Panc1 (cell line): ENCODE measurements around the gene NACA2. TPM values are rescaled to one million over a fixed set of nuclear protein-coding genes. Genes with fewer than 3 reads are reported as not detected.

Experiments used
- ATAC-seq: fragments of 200-7000 bp; cut with Tn5 transposase; 2 replicates; pipeline ENCODE4 v1.9.1; 2020; ENCODE audit warnings: mild to moderate bottlenecking, moderate library complexity
- BruUV-seq: library from RNA; stranded (reverse); fragments of 400-500 nt; replicated peaks from 2 replicates; lab custom pipeline; 2021; lab: Mats Ljungman, UMichigan
- CTCF ChIA-PET: fragments of 300-600 bp; sonication (Branson Sonifier 250); formaldehyde crosslinking; loops from one replicate; lab custom pipeline; 2022; ENCODE audit warnings: antibody characterized with exemption; lab: Charles Lee
- POLR2A ChIA-PET: fragments of 300-600 bp; sonication (Branson Sonifier 250); formaldehyde crosslinking; loops from one replicate; lab custom pipeline; 2022; ENCODE audit warnings: antibody characterized with exemption; lab: Charles Lee
- DNase-seq: peaks from one replicate; pipeline ENCODE4 v3.0.0-alpha.2; 2010; ENCODE audit warnings: low read depth, low spot score
- H3K27ac ChIP-seq: 2 replicates; pipeline ENCODE4 v1.5.1; 2011; ENCODE audit warnings: mild to moderate bottlenecking, low read length, inconsistent platforms
- H3K27me3 ChIP-seq: fragments of 200-500 bp; sonication (Bioruptor generic); 2 replicates; pipeline ENCODE4 v1.6.0; 2014; ENCODE audit warnings: low read length, inconsistent platforms; ENCODE audit not compliant: control insufficient read depth, insufficient read depth
- H3K36me3 ChIP-seq: fragments of 200-500 bp; sonication (Bioruptor generic); 2 replicates; pipeline ENCODE4 v1.5.1; 2014; ENCODE audit warnings: inconsistent platforms, mild to moderate bottlenecking, low read length, moderate library complexity; ENCODE audit not compliant: control insufficient read depth, insufficient read depth
- H3K4me1 ChIP-seq: 2 replicates; pipeline ENCODE4 v1.5.1; 2011; ENCODE audit warnings: inconsistent platforms, mild to moderate bottlenecking, low read length, moderate library complexity; ENCODE audit not compliant: control insufficient read depth, insufficient read depth
- H3K4me3 ChIP-seq, 2 experiments: 2 replicates each; pipeline ENCODE4 v1.5.1; 2011 to 2012; ENCODE audit warnings: low read depth in 2 of 2, low read length in 2 of 2, mild to moderate bottlenecking in 2 of 2, inconsistent platforms in 1 of 2, moderate library complexity in 1 of 2
- H3K9me3 ChIP-seq: fragments of 200-500 bp; sonication (Bioruptor generic); 2 replicates; pipeline ENCODE4 v1.5.1; 2014; ENCODE audit warnings: low read depth, mild to moderate bottlenecking, inconsistent platforms, low read length, moderate library complexity; ENCODE audit not compliant: control insufficient read depth, insufficient read depth
- POLR2AphosphoS5 ChIP-seq: IDR thresholded peaks from 2 replicates; pipeline ENCODE4 v1.6.1; 2012; ENCODE audit warnings: mild to moderate bottlenecking, low read depth, low read length, moderate library complexity
- SIN3A ChIP-seq: IDR thresholded peaks from 2 replicates; pipeline ENCODE4 v1.6.1; 2012; ENCODE audit warnings: low read depth, mild to moderate bottlenecking, low read length, moderate library complexity, borderline replicate concordance; ENCODE audit not compliant: insufficient read depth
- TCF7L2 ChIP-seq: IDR thresholded peaks from 2 replicates; pipeline ENCODE4 v1.6.1; 2011; ENCODE audit warnings: mild to moderate bottlenecking, low read depth, low read length, inconsistent platforms
- in situ Hi-C: cut with HindIII; loops from 2 replicates; pipeline ENCODE4 v1.10.0; 2016; ENCODE audit warnings: low sequenced_read_pairs, low pct_unique_long_range_greater_than_20kb
- intact Hi-C: fragments of 100-400 bp; cut with micrococcal nuclease; formaldehyde crosslinking; loops from one replicate; pipeline ENCODE4 v1.10.0; 2022; ENCODE audit not compliant: unreplicated experiment
- total RNA-seq: library from RNA; stranded (reverse); gene quantifications from one replicate; pipeline ENCODE4 v1.2.1, GENCODE V29; 2021; ENCODE audit not compliant: unreplicated experiment
- TF ChIP-seq, protein P1 (sequence below), 2 experiments: IDR thresholded peaks; 2 replicates each; pipeline ENCODE4 v1.6.1; 2011 to 2012; ENCODE audit warnings: low read depth in 2 of 2, control low read depth in 1 of 2, low read length in 1 of 2, mild to moderate bottlenecking in 1 of 2, moderate library complexity in 1 of 2; ENCODE audit not compliant: insufficient read depth in 1 of 2
- TF ChIP-seq, protein P2 (sequence below): fragments of 450-650 bp; IDR thresholded peaks from 2 replicates; pipeline ENCODE4 v1.5.1; 2017; ENCODE audit warnings: mild to moderate bottlenecking

Gene NACA2
- total RNA-seq, 1 experiment from 2014 or later: not detected

DNA sequence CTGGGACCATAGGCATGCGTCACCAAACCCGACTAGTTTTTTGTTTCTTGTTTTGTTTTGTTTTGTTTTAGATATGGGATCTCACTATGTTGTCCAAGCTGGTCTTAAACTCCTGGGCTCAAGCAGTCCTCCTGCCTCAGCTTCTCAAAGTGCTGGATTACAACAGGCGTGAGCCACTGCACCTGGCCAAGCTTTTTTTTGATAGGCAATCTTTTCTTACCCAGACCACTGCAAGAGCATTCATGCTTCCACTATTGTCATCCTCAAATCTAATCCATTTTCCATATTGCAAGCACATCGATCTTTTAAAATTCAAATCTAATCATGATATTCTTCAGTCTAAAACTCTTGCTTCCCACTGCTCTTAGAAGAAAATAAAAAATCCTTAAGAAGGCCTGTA lies 10.3 kb upstream of the NACA2 start:
- Histone ChIP-seq H3K36me3 (no peaks in the 10 kb centered on the region), H3K27ac (no peak overlapping the region), H3K4me1 (no peaks in the 10 kb centered on the region), H3K27me3 (peaks cover 13% of the 10 kb centered on the region), H3K4me3 (no peak overlapping the region), H3K9me3 (no peaks in the 10 kb centered on the region)
- in situ Hi-C loops: no loop called here
- CTCF ChIA-PET: interaction anchor here (0.6 kb wide), 1 partner anchor 46 kb away, joined by 3 read pairs; no protein-coding TSS in a partner anchor
- TF ChIP-seq POLR2AphosphoS5 (no peak), SIN3A (no peak), TCF7L2 (no peak)
- TF ChIP-seq, protein P1, sequence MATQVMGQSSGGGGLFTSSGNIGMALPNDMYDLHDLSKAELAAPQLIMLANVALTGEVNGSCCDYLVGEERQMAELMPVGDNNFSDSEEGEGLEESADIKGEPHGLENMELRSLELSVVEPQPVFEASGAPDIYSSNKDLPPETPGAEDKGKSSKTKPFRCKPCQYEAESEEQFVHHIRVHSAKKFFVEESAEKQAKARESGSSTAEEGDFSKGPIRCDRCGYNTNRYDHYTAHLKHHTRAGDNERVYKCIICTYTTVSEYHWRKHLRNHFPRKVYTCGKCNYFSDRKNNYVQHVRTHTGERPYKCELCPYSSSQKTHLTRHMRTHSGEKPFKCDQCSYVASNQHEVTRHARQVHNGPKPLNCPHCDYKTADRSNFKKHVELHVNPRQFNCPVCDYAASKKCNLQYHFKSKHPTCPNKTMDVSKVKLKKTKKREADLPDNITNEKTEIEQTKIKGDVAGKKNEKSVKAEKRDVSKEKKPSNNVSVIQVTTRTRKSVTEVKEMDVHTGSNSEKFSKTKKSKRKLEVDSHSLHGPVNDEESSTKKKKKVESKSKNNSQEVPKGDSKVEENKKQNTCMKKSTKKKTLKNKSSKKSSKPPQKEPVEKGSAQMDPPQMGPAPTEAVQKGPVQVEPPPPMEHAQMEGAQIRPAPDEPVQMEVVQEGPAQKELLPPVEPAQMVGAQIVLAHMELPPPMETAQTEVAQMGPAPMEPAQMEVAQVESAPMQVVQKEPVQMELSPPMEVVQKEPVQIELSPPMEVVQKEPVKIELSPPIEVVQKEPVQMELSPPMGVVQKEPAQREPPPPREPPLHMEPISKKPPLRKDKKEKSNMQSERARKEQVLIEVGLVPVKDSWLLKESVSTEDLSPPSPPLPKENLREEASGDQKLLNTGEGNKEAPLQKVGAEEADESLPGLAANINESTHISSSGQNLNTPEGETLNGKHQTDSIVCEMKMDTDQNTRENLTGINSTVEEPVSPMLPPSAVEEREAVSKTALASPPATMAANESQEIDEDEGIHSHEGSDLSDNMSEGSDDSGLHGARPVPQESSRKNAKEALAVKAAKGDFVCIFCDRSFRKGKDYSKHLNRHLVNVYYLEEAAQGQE (IDR thresholded peaks at IDR 0.05; ENCODE audit: insufficient read depth in 1 of 2, low read depth in 2 of 2, low read length in 1 of 2): no peak
- TF ChIP-seq, protein P2, sequence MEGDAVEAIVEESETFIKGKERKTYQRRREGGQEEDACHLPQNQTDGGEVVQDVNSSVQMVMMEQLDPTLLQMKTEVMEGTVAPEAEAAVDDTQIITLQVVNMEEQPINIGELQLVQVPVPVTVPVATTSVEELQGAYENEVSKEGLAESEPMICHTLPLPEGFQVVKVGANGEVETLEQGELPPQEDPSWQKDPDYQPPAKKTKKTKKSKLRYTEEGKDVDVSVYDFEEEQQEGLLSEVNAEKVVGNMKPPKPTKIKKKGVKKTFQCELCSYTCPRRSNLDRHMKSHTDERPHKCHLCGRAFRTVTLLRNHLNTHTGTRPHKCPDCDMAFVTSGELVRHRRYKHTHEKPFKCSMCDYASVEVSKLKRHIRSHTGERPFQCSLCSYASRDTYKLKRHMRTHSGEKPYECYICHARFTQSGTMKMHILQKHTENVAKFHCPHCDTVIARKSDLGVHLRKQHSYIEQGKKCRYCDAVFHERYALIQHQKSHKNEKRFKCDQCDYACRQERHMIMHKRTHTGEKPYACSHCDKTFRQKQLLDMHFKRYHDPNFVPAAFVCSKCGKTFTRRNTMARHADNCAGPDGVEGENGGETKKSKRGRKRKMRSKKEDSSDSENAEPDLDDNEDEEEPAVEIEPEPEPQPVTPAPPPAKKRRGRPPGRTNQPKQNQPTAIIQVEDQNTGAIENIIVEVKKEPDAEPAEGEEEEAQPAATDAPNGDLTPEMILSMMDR: no peak
- POLR2A ChIA-PET: no interaction called here
- intact Hi-C loops: no loop called here
- no TSS peak for BruUV-seq
- ATAC-seq (no peak), DNase-seq (no peak)

DNA sequence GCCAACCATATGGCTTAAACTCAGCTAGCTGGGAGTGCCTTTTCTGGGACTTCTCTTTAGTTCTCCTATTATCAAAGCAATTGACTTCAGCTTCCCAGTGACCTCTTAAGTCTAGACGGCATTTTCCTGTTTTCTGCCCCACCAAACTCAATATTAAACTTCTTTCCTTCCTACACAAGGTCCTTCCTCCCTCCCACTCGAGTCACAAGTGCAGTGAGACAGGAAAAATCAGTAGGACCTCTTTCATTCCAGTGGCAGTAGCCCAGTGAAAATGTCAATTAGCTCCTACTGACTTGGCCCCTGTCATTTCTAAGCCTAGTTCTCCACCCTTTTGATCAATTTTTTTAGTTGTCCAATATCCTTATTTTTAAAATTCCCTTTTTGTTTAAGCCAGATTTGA lies 9.6 kb upstream of the NACA2 start:
- in situ Hi-C loops (no loop called here), intact Hi-C loops (no loop called here)
- no peak overlapping the region for H3K4me3 ChIP-seq
- no peaks in the 10 kb centered on the region for H3K9me3 ChIP-seq
- no peaks in the 10 kb centered on the region for H3K4me1 ChIP-seq
- no peaks in the 10 kb centered on the region for H3K36me3 ChIP-seq
- CTCF ChIA-PET: interaction anchor here (0.5 to 0.8 kb wide), 2 partner anchors 235 to 341 kb away, joined by 3 to 7 read pairs; no protein-coding TSS in a partner anchor
- DNase-seq (no peak), ATAC-seq (no peak)
- TF ChIP-seq, protein P1 (IDR thresholded peaks at IDR 0.05; ENCODE audit: insufficient read depth in 1 of 2, low read depth in 2 of 2, low read length in 1 of 2): no peak
- TF ChIP-seq TCF7L2 (no peak), SIN3A (no peak), POLR2AphosphoS5 (no peak)
- TF ChIP-seq, protein P2: no peak
- POLR2A ChIA-PET: no interaction called here
- H3K27ac ChIP-seq: no peak overlapping the region
- no TSS peak for BruUV-seq
- peaks cover 13% of the 10 kb centered on the region for H3K27me3 ChIP-seq
